HG02884 (cell line): ENCODE results near the gene TBC1D13.
"Not testable (repeated sequence)": the region's sequence is repeated elsewhere in the genome, so short reads cannot be mapped to it uniquely, and the experiment has no call there.

Experiments used
- ATAC-seq: cut with Tn5 transposase; IDR thresholded peaks from one replicate; pipeline ENCODE4 v1.9.1; 2021; ENCODE audit warnings: mild to moderate bottlenecking, moderate library complexity; ENCODE audit not compliant: unreplicated experiment

TBC1D13 gene

DNA sequence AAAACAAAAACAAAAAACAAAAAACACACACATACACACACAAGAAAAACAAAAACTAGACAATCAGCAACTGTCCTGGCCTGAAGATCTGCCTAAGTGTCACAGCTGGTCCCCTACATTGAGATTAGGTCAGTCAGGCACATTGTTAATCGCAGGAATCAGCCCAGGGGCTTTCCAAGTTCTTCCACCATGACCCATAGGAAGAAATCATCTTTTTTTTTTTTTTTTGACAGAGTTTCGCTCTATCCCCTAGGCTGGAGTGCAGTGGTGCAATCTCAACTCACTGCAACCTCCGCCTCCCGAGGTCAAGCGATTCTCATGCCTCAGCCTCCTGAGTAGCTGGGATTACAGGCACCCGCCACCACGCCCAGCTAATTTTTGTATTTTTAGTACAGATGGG, 56.1 kb downstream of the TBC1D13 start:
- ATAC-seq = not testable (repeated sequence)

DNA sequence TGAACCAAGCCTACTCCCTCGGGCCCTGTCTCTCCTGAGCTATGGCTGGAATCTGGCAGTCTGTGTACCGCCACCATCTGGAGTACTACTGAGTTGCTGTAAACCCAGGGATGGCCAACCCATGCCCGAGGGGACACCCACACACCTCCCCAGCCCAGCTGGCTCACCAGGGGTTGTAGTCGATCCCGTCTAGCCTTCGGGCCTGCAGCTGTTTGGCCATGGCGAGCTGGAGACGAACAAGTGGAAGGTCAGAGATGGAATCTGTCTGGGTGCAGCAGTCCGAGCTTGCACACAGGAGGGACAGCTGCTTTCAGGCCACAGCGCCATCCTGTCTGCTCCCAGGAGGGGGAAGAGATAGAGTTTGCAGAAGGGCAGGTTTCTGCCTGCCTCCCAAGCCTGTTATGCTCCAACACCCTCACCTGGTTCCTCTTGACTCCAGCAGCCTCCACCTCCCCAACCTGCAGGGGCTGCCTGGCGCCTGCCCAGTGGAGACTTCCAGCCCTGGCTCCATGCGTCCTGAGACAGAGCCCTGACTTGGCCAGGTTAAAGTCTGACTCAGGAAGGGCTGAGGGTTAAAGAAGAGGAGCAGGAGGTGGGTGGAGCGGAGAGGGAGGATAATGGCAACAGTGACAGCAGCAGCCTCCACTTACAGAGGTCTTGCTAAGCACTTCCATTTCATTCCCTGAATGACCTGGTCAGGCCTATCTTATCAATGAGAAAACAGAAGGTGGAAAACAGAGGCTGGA, 58.3 kb downstream of the TBC1D13 start:
- ATAC-seq = no peak

DNA sequence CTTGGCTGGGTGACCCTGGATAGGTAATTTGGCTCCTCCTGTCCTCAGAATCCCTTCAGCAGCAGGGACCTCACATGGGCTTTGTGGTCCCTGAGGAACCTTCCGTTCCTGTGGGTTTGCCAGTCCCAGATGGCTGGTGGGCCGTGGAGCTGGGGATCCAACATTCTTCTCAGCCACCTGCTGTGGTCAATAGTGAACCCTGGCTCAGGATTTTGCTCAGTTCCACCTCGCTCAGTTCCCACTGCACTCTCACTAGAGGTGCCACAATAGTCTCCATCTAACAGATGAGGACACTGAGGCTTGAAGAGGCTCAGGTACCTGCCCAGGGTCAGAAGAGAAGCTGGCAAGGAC, 59.6 kb downstream of the TBC1D13 start:
- no peak for ATAC-seq

DNA sequence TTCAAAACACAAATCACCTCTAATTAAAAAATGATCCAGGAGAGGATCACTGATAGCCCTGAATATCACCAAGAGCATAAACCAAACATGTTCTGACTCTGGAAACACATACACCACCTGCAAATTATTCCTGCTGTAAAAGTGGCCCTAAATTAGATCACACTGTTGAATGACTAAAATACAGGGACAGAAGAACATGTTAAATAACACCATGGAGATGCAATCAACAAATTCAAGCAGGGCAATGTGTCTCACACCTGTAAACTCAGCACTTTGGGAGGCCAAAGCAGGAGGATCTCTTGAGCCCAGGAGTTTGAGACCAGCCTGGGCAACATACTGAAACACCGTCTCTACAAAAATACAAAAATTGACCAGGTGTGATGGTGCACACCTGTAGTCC, 60.8 kb downstream of the TBC1D13 start:
- ATAC-seq = no peak

DNA sequence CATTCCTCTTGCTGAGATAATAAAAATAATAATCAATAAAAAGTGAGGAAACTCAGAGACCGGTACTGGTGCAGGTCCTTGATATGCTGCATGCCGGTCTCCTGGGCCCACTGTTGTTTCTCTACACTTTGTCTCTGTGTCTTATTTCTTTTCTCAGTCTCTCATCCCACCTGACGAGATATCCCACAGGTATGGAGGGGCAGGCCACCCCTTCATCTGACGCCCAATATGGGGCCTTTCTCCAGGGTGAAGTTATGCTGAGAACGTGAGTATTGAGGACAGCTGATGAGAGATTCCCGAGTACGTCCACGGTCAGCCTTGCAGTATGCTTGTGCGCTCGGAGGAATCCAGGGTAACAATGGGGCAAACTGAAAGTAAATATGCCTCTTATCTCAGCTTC, 64.0 kb downstream of the TBC1D13 start:
- ATAC-seq = not testable (repeated sequence)

DNA sequence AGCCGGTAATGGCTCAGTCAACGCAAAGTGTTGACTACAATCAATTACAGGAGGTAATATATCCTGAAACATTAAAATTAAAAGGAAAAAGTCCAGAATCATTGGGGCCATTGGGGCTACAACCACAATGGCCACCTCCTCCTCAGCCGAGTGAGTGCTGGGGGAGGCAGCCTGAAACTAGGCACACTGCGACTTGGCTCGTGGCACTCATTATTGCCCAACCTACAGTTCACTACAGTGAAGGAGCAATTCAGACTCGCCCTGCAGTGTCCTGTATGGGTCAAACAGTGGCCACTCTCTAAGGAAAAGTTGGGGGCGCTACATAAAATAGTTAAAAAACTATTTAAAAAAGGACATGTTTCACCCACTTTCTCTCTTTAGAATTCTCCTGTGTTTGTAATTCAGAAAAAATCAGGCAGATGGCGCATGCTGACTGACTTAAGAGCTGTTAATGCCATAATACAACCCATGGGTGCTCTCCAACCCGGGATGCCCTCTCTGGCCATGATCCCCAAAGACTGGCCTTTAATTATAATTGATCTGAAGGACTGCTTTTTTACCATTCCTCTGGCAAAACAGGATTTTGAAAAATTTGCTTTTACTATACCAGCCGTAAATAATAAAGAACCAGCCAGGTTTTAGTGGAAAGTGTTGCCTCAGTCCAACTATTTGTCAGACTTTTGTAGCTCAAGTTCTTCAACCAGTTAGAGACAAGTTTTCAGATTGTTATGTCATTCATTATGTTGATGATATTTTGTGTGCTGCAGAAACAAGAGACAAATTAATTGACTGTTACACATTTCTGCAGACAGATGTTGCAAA, 64.9 kb downstream of the TBC1D13 start:
- not testable (repeated sequence) for ATAC-seq

DNA sequence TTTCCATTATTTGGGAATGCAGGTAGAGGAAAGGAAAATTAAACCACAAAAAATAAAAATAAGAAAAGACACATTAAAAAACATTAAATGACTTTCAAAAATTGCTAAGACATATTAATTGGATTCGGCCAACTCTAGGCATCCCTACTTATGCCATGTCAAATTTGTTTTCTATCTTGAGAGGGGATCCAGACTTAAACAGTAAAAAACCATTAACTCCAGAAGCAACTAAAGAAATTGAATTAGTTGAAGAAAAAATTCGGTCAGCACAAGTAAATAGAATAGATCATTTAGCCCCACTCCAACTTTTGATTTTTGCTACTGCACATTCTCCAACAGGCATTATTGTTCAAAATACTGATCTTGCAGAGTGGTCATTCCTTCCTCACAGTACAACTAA, 65.6 kb downstream of the TBC1D13 start:
- ATAC-seq = not testable (repeated sequence)

DNA sequence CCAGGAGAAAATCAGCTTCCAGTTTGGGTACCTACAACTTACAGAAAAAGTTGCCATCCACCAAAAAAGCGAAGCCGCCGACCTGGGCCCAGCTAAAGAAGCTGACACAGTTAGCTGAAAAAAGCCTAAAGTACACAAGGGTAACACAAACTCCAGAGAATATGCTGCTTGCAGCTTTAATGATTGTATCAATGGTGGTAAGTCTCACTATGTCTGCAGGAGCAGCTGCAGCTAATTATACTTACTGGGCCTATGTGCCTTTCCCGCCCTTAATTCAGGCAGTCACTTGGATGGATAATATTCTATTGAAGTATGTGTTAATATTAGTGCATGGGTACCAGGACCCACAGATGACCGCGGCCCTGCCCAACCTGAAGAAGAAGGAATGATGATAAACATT, 67.4 kb downstream of the TBC1D13 start:
- not testable (repeated sequence) for ATAC-seq

DNA sequence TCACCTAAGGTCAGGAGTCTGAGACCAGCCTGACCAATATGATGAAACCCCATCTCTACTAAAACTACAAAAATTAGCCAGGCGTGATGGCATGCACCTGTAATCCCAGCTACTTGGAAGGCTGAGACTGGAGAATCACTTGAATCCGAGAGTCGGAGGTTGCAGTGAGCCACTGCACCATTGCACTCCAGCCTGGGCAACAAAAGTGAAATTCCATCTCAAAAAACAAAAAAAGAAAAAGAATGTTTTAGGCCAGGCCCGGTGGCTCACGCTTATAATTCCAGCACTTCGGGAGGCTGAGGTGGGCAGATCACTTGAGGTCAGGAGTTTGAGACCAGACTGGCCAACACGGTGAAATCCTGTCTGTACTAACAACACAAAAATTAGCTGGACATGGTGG, 71.4 kb downstream of the TBC1D13 start:
- not testable (repeated sequence) for ATAC-seq
